Right lung (tissue), 10 donors: Measurements from ENCODE around the gene SZT2. TPM values are rescaled to one million over a fixed set of nuclear protein-coding genes. Genes with fewer than 3 reads are reported as not detected.

Source experiments
- DNase-seq, 2 donors: peaks; one replicate each; pipeline ENCODE4 v3.0.0-alpha.2; 2013
- long read RNA-seq, 8 donors: transcript quantifications; one replicate each; lab custom pipeline, GENCODE V29; 2026
- polyA plus RNA-seq, 5 donors: library from polyadenylated mRNA; unstranded; fragments of 120-200 nt; gene quantifications; one replicate each; pipeline versions ENCODE4 v1.2.1 to v1.2.3, GENCODE V29; 2013; ENCODE audit warnings: inconsistent platforms in 1 of 5, low replicate concordance in 1 of 5; ENCODE audit not compliant: insufficient read length in 5 of 5, insufficient read depth in 1 of 5

Gene SZT2
- polyA plus RNA-seq, result 10 to 100 TPM; 22.5 to 31.0 (median 26.4) TPM
- long read RNA-seq, donor 1, result 0 reads
- long read RNA-seq, donor 2, partial matches to known transcripts, result 45 of 93 reads
- long read RNA-seq, donor 2, other reads (novel, unspliced or antisense), result 48 of 93 reads
- long read RNA-seq, donor 3, partial matches to known transcripts, result 78 of 149 reads
- long read RNA-seq, donor 3, other reads (novel, unspliced or antisense), result 71 of 149 reads
- long read RNA-seq, donor 4, partial matches to known transcripts, result 41 of 83 reads
- long read RNA-seq, donor 4, other reads (novel, unspliced or antisense), result 42 of 83 reads
- long read RNA-seq, donor 5, full-length matches to known transcripts, result 1 of 1 reads
- long read RNA-seq, donor 5, partial matches to known transcripts, result 0 of 1 reads
- long read RNA-seq, donor 5, other reads (novel, unspliced or antisense), result 0 of 1 reads
- long read RNA-seq, donor 6, partial matches to known transcripts, result 80 of 154 reads
- long read RNA-seq, donor 6, other reads (novel, unspliced or antisense), result 74 of 154 reads
- long read RNA-seq, donor 7, result 0 reads
- long read RNA-seq, donor 8, result 0 reads

DNA sequence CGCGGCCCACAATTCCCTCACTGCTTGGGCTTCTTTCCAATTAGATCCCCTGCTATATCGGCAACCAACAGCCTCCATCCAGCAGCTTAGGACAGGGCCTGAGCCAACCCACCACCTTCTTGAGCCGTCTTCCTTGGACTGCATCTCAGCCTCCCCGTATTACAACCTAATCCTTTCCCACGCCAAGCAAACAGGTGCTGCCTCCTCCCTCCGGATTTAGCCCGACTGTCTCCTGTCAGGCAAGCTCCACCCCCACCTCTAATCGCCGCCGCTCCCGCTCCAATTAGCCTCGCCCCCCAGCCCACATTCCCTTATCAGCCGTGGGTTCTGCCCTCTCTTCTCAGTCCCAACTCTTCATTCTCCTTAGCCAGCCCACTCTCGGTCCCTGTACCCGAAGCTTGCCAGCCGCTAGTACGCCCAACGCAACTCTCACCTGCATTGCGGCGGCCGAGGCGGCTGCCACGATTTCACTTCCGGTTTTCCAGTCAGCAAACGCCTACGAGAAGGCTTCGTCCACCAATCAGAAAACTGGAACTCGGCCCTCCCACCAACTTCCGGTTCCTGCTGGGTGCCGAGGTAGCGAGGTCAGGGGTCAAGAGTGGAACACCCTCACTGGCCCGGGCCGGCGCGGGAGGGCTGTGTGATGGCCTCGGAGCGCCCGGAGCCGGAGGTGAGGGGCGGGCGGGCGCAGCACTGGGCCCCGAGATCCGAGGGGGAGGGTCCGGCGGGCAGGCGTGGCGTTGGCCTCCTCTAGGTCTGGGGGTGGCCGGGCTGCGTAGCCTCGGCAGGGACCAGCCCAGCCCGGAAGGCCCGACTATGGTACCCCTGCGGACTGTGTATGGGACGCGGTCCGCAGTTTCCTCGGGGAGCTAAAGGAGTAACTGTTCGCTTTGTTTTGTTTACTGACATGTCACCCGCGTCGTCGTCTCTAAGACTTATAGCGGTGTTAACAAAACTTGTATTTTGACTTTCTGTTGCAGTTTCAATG is at the start of gene SZT2, which contains the start of gene MED8:
Gene SZT2 (plus strand): TSS at position 574 of the 988 bp plus-strand sequence. CDS start 70 bp downstream, at position 644.
Gene MED8 (minus strand): TSS at position 475 of the 988 bp plus-strand sequence. CDS start 36 bp downstream, at position 439.
- DNase-seq, result peak; percentile 93

DNA sequence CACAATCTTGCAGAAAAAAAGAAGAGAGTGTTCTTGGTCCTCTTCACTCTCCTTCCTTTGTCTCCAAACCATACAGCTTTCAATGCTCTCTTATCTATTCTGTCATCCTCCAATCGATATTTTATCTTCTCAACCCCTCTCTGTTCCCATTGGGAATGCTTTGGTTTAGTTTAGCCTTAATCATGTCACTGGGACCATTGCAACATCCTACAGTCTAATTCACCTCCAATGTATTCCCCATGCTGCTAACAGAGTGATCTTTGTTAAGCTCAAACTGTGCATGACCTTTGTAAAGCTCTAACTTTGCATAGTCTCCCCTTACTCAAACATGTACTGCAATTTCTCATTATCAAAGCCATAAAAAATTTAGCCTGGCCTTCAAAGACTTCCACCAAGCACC is 49.1 kb upstream of the SZT2 start:
- DNase-seq, result no peak

DNA sequence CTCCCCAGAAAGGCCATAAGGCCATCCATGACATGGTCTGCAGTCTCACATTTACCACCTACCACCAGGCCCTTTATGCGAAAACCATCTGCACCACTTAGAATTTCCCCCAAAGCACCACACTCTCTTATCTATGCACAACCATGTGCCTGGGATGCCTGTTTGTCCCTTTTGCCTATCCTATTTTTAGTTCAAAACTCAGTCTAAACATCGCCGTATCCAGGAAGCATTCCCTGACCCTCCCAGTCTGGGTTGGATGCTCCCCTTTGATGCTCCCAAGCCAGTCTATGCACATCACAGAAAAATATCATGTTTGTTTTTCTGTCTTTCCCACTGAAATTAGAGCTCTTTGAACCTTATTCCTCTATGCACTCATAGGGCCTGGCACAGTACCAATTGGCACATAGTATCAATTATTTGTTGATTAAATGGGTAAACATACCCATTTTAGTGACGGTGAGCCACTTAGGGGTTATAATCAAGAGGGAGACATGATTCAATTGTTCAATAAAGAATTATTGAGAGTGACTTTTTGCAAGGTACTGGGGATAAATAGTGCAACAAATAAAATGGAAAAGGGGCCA is 45.3 kb upstream of the SZT2 start:
- no peak for DNase-seq

DNA sequence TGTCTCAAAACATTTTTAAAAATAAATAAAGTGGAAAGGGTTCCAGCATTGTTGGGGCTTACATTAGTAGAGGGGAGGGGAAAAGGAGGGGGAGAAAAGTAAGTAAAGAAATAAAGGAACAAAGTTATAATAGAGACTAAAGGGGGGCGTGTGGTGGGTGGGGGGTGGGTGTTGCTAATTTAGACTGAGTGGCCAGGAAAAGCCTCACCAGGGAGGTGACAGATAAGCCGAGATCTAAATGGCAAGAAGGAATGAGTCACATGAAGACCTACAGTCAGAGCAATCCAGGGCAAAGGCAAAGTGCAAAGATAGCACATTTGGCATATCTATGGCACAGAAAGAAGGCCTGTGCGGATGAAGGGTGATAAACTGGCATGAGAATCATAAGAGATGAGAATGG is 44.6 kb upstream of the SZT2 start:
- DNase-seq, result no peak

DNA sequence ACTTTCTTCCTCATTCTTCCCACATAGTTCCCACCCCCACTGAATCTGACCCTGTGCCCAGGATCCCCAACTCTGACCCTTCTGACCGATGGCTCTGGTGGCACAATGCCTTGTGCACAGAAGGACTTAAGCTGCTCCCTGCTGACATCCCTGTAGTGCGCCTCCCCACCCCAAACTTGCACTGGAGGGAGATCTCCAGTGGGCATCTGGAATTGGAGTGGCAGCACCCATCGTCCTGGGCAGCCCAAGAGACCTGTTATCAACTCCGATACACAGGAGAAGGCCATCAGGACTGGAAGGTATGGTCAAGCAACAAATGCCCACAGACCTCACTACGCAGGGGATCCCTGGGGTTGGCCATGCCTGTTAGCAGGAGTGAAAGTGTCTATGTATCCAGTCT is 43.1 kb upstream of the SZT2 start:
- no peak for DNase-seq

DNA sequence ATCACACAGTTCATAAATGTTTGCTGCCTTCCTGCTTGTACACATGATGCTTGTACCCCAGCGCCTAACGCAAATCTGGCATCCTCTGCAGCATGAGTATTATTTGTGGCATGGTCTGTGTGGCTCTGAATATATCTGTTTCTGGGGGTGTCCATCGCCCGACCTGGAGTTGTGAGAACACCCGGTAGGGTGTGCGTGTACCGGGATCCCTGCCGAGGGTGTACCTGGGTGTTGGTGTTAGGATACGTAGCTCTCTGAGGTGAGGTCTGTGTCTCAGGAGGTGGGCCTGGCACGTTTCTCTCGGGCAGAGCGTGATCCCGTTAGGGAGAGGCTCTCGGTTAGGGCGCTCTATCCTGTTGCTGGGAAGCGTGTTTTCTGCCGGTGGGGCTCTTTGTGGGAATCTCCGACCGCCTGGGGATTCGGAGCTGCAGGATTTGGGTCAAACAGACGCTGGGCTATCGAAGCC is 41.3 kb upstream of the SZT2 start:
- no peak for DNase-seq

DNA sequence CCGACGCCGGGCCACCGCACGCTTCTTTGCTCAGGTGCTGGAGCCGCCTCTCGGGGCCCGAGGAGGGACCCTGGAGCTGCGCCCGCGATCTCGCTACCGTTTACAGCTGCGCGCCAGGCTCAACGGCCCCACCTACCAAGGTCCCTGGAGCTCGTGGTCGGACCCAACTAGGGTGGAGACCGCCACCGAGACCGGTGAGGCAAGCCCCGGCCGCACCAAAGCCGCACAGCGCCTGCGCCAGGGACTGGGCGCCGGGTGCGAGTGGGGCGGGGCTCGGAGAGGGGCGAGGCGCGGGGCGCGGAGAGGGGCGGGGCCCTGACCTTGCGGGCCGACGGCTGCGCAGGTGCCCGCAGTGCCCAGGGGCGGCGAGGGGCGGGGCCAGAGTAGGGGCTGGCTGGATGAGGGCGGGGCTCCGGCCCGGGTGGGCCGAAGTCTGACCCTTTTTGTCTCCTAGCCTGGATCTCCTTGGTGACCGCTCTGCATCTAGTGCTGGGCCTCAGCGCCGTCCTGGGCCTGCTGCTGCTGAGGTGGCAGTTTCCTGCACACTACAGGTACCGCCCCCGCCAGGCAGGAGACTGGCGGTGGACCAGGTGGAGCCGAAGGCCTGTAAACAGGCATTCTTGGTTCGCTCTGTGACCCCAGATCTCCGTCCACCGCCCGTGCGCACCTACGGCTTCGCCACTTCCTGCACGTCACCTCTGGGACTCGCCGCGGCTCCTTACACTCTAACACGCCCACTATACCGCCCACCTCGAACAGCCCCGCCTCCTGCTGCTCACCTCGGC is 40.7 kb upstream of the SZT2 start:
- peak; percentile 70 to 77 for DNase-seq

DNA sequence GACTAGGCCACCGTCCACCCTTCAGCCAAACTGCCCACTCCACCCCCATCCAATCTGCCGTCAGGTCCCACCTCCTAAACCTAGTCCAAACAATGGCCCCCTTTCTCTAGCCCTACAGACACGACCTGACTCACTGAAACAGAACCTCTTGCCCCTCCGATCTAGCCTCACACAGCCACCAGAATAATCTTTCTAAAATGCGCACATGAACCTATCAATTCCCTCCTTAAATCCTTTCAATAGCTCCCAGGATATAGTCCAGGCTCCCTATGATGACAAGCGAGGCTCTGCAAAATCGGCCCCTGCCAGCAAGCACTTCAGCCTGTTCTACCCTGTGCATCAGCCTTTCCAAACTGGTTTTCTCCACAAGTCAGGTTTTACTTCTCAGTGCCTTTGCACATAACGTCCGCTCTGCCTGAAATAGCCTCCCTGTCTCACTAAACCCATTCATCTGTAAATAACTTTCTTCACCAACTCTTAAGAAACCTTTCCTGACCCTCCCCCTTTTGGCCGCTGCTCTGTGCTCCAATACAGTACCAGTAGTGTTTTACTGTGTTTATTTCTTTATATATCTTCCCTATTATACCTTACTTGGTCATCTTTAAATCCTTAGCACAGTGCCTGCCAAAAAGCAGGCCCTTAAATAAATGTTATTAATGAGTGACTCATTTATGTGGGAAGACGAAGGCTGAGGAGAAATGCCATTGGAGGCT is 39.9 kb upstream of the SZT2 start:
- DNase-seq, result no peak

DNA sequence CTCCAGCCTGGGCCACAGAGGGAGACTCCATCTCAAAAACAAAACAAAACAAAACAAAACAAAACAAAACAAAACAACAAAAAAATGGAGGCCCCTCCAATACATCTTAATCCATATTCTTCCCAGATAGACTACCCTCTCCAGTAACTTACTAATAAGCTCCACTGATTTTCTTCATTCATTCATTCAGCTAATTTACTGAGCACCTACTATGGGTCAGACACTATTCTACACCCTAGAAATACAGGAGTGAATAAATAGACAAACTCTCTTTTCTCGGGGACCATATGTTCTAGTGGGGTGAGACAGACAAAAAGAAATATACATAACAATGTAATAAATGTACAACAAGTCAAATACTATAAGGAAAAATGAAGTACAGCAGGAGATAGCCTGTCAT is 38.7 kb upstream of the SZT2 start:
- no peak for DNase-seq

DNA sequence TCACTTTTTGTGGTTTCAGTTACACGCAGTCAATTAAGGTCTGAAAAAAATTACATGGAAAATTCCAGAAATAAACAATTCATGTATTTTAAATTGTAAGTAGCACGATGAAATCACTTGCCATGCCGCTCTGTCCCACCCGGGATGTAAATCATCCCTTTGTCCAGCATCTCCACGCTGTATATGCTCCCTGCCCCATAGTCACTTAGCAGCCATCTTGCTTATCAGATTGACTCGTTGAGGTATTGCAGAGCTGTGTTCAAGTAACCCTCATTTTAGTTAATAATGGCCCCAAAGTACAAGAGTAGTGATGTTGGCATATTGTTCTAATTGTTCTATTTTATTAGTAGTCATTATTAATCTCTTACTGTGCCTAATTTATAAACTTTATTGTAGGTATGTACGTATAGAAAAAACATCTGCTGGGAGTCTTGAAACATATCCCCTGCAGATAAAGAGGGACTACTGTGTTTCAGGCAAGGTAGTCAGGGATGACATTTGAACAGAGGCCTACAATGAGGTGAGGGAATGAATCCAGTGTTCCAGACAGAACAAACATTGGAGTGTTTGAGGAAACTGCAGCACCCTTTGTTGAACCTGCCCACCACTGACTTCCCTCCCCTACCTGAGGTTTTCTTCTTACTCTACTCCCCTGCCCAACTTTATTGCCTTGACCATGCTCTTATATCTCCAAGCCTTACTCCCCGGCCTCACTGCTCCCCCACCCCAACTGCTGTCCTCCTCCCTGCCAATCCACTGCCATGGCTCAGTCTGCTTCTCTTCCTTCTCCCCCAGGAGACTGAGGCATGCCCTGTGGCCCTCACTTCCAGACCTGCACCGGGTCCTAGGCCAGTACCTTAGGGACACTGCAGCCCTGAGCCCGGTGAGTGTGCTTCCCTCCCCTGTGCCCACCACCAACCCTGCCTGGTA is 38.0 kb upstream of the SZT2 start:
- no peak for DNase-seq

DNA sequence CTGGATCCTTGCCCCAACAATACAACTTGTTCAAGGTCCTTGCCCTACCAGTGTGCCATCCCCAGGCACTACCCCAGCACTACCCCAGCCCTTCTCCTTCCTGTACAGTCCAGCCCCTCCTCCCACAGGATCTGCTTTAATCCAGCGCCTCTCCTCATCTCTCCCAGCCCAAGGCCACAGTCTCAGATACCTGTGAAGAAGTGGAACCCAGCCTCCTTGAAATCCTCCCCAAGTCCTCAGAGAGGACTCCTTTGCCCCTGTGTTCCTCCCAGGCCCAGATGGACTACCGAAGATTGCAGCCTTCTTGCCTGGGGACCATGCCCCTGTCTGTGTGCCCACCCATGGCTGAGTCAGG is 37.4 kb upstream of the SZT2 start:
- no peak for DNase-seq

DNA sequence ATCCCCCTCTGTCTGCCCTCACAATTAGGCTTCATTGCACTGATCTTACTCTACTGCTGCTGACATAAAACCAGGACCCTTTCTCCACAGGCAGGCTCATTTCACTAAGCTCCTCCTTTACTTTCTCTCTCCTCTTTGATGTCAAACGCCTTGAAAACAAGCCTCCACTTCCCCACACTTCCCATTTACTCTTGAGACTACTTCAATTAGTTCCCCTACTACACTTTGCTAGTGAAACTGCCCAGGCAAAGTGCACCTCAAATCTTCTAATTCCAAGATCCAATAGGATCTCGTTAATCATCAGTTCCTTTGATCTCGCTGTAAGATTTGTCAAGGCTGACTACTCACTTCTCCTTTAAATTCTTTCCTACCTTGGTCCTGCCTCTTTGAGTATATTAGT is 36.8 kb upstream of the SZT2 start:
- no peak for DNase-seq

DNA sequence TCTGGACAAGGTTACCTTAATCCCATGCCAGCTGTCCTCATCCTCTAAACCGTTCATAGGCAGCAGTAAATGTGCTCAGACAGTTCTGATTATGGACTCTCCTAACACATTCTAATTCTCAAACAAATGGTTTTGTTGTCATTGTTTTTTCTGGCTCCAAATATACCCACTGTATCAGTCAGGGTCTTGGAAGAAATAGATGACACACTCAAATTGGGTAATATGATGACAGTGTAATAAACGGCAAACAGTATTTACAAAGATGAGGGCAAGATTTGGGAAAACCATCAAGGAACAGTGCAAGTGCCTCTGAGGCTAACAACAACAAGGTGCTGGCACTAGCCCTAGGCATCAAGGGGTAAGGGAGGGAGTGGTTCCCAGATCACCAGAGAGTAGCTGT is 35.2 kb upstream of the SZT2 start:
- DNase-seq, result no peak

DNA sequence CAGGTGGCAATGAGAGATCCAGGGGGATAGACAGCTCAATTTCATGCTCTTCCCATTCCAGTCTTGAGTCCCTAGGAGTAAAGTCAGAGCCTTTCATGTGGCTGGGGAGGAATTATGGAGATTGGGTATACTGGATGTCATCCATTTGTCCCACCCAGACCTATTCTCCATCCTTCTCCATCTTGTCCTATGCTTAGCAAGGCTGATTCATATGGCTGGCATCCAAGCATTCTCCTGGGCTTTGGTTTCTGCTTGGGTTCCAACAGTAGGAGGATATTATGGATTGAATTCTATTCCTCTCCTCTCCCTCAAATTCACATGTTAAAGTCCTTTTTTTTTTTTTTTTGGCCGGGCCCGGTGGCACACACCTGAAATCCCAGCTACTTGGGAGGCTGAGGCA is 34.8 kb upstream of the SZT2 start:
- DNase-seq, result no peak

DNA sequence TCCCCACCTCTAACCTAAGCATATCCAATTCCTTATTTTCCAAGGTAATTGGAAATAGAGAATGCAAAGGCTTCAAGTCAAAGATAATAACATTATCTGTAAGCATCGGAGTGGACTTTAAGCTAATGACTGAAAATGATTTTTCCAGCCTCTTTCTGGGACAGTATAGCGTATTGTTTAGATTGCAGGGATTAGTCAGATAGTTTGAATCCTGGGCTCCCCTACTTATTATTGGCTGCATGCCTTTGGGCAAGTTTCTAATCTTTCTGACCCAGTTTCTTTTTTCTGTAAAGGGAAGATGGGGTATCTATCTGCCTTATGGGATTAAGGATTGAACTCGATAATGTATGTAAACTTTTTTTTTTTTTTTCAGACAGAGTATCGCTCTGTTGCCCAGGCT is 32.4 kb upstream of the SZT2 start:
- DNase-seq, result no peak

DNA sequence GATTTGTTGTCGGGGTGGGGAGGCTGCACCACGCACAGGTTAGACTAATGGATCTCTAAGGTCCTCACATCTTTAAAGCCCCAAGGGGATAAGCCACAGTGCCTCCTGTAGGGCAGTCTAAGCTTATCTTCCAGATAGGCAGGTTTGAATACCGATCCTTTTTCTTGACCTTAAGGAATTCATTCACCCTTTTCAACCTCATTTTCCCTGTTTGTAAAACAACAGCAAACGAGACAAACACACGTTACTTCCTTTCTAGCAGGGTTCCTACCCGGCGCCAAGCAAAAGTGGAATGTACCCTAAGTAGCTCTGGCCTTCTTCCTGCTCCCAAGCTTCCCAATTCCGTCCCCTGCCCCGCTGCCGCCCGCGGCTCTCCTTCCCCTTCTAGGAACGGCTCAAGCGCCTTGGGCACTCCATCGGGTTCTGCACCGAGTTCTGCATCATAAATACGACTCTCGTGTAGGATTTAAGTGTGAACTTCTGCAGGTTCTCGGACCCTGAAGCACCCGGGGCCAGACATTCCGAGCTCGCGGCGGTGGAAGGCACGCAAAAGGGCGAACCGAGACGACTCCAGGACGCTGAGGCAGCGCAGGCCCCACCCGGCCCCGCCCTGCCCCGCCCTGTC is 31.5 kb upstream of the SZT2 start:
- DNase-seq, result no peak

DNA sequence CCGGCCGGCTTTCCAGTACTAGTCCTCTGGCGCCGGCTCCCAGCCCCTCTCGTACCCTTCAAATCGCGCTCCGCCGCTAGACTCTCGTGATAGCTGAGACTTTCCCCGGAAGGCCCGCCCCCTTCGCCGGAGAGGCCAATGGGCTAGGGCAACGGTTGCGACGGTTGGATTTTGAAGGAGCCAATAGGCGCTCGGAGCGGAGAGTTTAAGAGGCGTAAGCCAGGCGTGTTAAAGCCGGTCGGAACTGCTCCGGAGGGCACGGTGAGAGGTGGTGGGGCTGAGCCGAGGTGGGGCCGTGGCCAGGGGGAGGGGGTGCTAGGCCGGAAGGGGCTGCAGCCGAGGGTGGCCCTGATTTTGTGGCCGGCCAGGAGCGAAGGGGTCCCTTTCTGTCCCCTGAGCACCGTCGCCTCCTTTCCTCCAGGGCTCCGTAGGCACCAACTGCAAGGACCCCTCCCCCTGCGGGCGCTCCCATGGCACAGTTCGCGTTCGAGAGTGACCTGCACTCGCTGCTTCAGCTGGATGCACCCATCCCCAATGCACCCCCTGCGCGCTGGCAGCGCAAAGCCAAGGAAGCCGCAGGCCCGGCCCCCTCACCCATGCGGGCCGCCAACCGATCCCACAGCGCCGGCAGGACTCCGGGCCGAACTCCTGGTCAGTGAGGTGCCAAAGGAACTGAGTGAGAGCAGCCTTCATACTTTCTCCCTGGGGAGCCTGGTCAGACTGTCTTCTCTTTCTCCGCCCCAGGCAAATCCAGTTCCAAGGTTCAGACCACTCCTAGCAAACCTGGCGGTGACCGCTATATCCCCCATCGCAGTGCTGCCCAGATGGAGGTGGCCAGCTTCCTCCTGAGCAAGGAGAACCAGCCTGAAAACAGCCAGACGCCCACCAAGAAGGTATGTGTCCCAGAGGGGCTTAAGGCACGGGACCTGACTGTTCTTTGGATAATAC is 30.7 kb upstream of the SZT2 start, which contains the start of gene CDC20:
Gene CDC20 (plus strand): TSS at position 236 of the 948 bp plus-strand sequence. CDS start 235 bp downstream, at position 471.
- DNase-seq, result peak; percentile 94 to 97
